Aorta (tissue), 5 donors: Measurements from ENCODE around the gene HEPACAM. TPM values are rescaled to one million over a fixed set of nuclear protein-coding genes. Genes with fewer than 3 reads are reported as not detected.

Experiments
- ATAC-seq: fragments of 200-7000 bp; cut with Tn5 transposase; one replicate; pipeline ENCODE4 v1.9.1; 2022; ENCODE audit warnings: moderate library complexity; ENCODE audit not compliant: low FRiP score
- DNase-seq, 2 donors: peaks; one replicate each; pipeline ENCODE4 v3.0.0-alpha.2; 2020
- H3K27ac ChIP-seq, 2 donors: one replicate each; pipeline ENCODE4 v1.5.1; 2013; ENCODE audit warnings: low read length in 2 of 2, mild to moderate bottlenecking in 2 of 2, moderate library complexity in 2 of 2, control low read depth in 1 of 2, inconsistent platforms in 1 of 2, low read depth in 1 of 2
- H3K27me3 ChIP-seq, 2 donors: one replicate each; pipeline ENCODE4 v1.6.1; 2013; ENCODE audit warnings: control low read depth in 1 of 2, low read length in 1 of 2, mild to moderate bottlenecking in 1 of 2, moderate library complexity in 1 of 2; ENCODE audit not compliant: insufficient read depth in 2 of 2, control insufficient read depth in 1 of 2
- H3K36me3 ChIP-seq, 2 donors: one replicate each; pipeline ENCODE4 v1.6.1; 2013; ENCODE audit warnings: control low read depth in 1 of 2, low read length in 1 of 2, mild to moderate bottlenecking in 1 of 2; ENCODE audit not compliant: insufficient read depth in 2 of 2, control insufficient read depth in 1 of 2
- H3K4me1 ChIP-seq, 2 donors: one replicate each; pipeline ENCODE4 v1.6.1; 2013; ENCODE audit warnings: low read length in 2 of 2, control low read depth in 1 of 2, mild to moderate bottlenecking in 1 of 2, moderate library complexity in 1 of 2; ENCODE audit not compliant: insufficient read depth in 2 of 2, control insufficient read depth in 1 of 2
- H3K4me3 ChIP-seq, 2 donors: one replicate each; pipeline ENCODE4 v1.5.1; 2013; ENCODE audit warnings: low read length in 2 of 2, control low read depth in 1 of 2, mild to moderate bottlenecking in 1 of 2
- H3K9me3 ChIP-seq: one replicate; pipeline ENCODE4 v1.6.1; 2013; ENCODE audit warnings: mild to moderate bottlenecking, low read length; ENCODE audit not compliant: control insufficient read depth
- WGBS, 2 donors: extraction: QIAGEN DNeasy Blood & Tissue Kit; methylation state at CpG; one replicate each; pipeline ENCODE4 v1.1.7; 2013; 5-methylcytosine and 5-hydroxymethylcytosine counted together
- intact Hi-C, 2 donors: fragments of 100-400 bp; cut with DNase I; formaldehyde crosslinking; loops; one replicate each; pipeline versions ENCODE4 v1.14.2 to v1.15.0; 2022
- polyA plus RNA-seq, 2 donors: library from polyadenylated mRNA; stranded (reverse); fragments of 200-250 nt; gene quantifications; one replicate each; pipeline ENCODE4 v1.2.3, GENCODE V29; 2013
- total RNA-seq, 2 donors: library from RNA; stranded (reverse); fragmentation: NEBNext Ultra II Directional; extraction: Animal tissue kit (Norgen Biotek cat#: 25700); gene quantifications; one replicate each; pipeline ENCODE4 v1.2.1, GENCODE V29; 2021
- donor health status: healthy with polysubstance abuse.
- donor health status: Bipolar disorder and iron deficiency.
- donor health status: DM: no; HTN: no; CAD: no.
- donor health status: DM: no; HTN: no; CAD: no.
- donor health status: DM: yes; HTN: yes; CAD: no.

Gene HEPACAM
- total and polyA plus RNA-seq, 4 donors, result 0.10 to 0.30 TPM; not detected in 2

DNA sequence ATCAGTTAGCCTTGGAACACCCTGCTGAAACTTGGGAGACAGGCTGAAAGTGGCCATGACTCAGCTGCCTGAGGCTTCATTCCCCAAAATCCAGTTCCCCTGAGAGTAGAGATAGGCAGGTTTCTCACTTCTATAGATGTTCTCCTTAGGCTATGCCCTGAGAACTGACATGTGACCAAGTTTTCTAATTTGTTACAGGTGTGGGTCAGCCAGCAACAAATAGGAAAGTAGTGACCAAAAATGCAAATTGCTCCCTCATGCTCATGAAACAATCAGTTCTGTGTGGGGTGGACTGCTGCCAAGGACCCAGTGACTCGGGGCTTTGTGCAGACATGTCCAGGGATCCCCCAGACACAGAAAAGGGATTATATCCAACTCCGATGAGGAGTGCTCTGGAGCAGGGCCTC, 10.9 kb upstream of the HEPACAM start:
- 46 to 51% methylated on average over 2 of the region's 2 CpGs for WGBS, 2 donors
- H3K27me3 ChIP-seq, result no peaks in the 10 kb centered on the region
- intact Hi-C loops, result no loop called here
- no peaks in the 10 kb centered on the region for H3K36me3 ChIP-seq
- no peak overlapping the region for H3K27ac ChIP-seq
- peaks cover 2% of the 10 kb centered on the region for H3K9me3 ChIP-seq
- no peaks in the 10 kb centered on the region for H3K4me1 ChIP-seq
- DNase-seq (no peak), ATAC-seq (no peak)
- no peak overlapping the region for H3K4me3 ChIP-seq

DNA sequence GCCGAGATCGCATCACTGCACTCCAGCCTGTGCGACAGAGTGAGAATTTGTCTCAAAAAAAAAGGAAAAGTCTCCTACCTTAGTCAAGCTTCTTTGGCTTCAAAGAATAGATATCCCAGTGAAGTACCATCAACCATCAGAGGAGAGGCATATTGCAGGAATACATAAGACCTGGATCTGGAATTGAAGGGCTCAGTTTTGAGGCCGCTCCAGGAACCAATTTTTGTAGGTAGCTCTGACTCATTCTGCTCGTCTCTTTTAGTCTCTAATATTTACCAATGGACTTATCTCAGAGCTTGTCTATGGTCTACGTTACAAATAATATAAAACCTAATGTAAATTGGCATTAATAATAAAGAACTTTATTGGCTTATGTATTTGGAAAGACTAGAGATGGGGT, 10.0 kb upstream of the HEPACAM start:
- H3K27ac ChIP-seq, result no peak overlapping the region
- no peaks in the 10 kb centered on the region for H3K4me1 ChIP-seq
- DNase-seq (no peak), ATAC-seq (no peak)
- peaks cover 2% of the 10 kb centered on the region for H3K9me3 ChIP-seq
- intact Hi-C loops, result no loop called here
- 63 to 73% methylated on average over 6 of the region's 6 CpGs for WGBS, 2 donors
- no peak overlapping the region for H3K4me3 ChIP-seq
- H3K36me3 ChIP-seq, result no peaks in the 10 kb centered on the region
- H3K27me3 ChIP-seq, result no peaks in the 10 kb centered on the region

DNA sequence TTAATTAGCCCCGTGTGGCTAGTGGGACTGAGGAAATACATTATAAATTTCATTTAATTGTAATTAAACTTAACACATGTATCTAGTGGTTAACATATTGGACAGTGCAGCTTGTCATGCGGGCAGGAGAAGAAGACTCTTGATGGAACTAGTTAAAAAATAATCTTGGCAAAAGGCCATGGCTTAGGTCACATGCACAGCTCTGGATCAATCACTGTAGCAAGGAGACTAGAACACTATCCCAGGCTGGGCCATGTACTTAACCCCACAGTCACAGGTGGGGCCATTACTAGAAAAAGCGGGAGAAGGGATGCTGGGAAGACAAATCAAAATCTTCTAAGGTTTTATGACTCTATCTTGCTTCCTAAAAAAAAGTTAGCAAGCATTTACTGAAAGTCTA, 8.7 kb upstream of the HEPACAM start:
- 88 to 90% methylated on average over 3 of the region's 3 CpGs for WGBS, 2 donors
- H3K27me3 ChIP-seq, result no peaks in the 10 kb centered on the region
- H3K27ac ChIP-seq, result no peak overlapping the region
- no peak for DNase-seq
- peaks cover 2% of the 10 kb centered on the region for H3K9me3 ChIP-seq
- intact Hi-C loops, result no loop called here
- H3K4me1 ChIP-seq, result no peaks in the 10 kb centered on the region
- H3K4me3 ChIP-seq, result no peak overlapping the region
- H3K36me3 ChIP-seq, result no peaks in the 10 kb centered on the region
- no peak for ATAC-seq

GRCh38 chr11:124943741-124944140, 7.9 kb upstream of the HEPACAM start:
- no peaks in the 10 kb centered on the region for H3K4me1 ChIP-seq
- no peaks in the 10 kb centered on the region for H3K27me3 ChIP-seq
- H3K4me3 ChIP-seq, result no peak overlapping the region
- ATAC-seq, result no peak
- 74 to 79% methylated on average over 1 of the region's 1 CpG for WGBS, 2 donors
- intact Hi-C loops, result no loop called here
- H3K36me3 ChIP-seq, result no peaks in the 10 kb centered on the region
- no peak for DNase-seq
- no peak overlapping the region for H3K27ac ChIP-seq
- no peaks in the 10 kb centered on the region for H3K9me3 ChIP-seq

DNA sequence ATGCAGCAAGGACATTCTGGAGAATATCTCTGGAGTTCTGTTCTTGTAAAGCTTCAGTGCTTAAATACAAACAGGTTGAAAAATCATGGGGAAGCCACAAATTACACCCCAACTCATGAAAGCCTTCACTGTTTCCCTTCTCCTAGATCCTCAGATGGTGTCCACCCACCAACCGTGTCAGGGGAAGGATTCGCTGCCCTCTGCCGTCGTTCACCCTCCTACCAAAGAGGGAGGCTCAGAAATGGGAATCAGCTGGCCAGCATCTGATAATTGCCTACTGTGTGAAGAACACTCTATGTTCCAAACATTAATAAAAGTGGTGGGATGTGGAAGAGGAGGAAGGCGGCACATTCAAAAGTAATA, 7.4 kb upstream of the HEPACAM start:
- ATAC-seq, result no peak
- no peak overlapping the region for H3K4me3 ChIP-seq
- H3K27ac ChIP-seq, result no peak overlapping the region
- intact Hi-C loops, result no loop called here
- H3K9me3 ChIP-seq, result no peaks in the 10 kb centered on the region
- no peaks in the 10 kb centered on the region for H3K4me1 ChIP-seq
- DNase-seq, result no peak
- H3K36me3 ChIP-seq, result no peaks in the 10 kb centered on the region
- 61 to 69% methylated on average over 5 of the region's 5 CpGs for WGBS, 2 donors
- no peaks in the 10 kb centered on the region for H3K27me3 ChIP-seq

- Histone ChIP-seq H3K27ac (no peak overlapping the region), H3K36me3 (no peaks in the 10 kb centered on the region), H3K27me3 (no peaks in the 10 kb centered on the region), H3K9me3 (no peaks in the 10 kb centered on the region), H3K4me1 (no peaks in the 10 kb centered on the region), H3K4me3 (no peak overlapping the region)
- WGBS, 2 donors, result 53 to 54% methylated on average over 6 of the region's 6 CpGs
- ATAC-seq (no peak), DNase-seq (no peak)
- intact Hi-C loops, result no loop called here
Observed at GRCh38 chr11:124942466-124943253, 6.8 kb upstream of the HEPACAM start.

- WGBS, 2 donors, result 100% methylated on average over 1 of the region's 1 CpG; no CpG with 5 or more reads in 1 of the 2 donors
- Histone ChIP-seq H3K27me3 (no peaks in the 10 kb centered on the region), H3K27ac (no peak overlapping the region), H3K9me3 (no peaks in the 10 kb centered on the region), H3K4me3 (no peak overlapping the region), H3K36me3 (no peaks in the 10 kb centered on the region), H3K4me1 (no peaks in the 10 kb centered on the region)
- DNase-seq, result no peak
- intact Hi-C loops, result no loop called here
- ATAC-seq, result no peak
Observed at GRCh38 chr11:124941703-124942102, 5.9 kb upstream of the HEPACAM start.

DNA sequence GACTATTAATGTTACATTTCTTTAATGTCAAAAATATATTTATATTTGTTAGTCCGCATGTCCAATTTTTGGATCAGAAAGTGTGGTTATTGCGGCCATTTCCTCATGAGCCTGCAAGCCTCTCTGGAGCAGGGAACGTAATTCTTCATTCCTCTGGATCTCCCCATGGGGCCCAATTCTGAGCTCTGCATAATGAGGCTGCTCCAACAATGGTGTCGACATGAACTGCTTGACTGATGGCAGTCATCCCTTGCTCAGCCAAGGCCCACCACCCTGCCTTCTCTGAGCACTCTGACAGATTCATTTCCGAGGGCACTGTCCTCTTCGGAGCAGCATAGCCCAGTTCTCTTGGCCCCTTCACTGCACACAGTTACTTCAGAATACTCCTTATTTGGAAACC, 3.1 kb upstream of the HEPACAM start:
- Histone ChIP-seq H3K4me1 (no peaks in the 10 kb centered on the region), H3K36me3 (no peaks in the 10 kb centered on the region), H3K4me3 (no peak overlapping the region), H3K27ac (no peak overlapping the region), H3K27me3 (no peaks in the 10 kb centered on the region), H3K9me3 (no peaks in the 10 kb centered on the region)
- DNase-seq, result no peak
- 63 to 66% methylated on average over 6 of the region's 6 CpGs for WGBS, 2 donors
- intact Hi-C loops, result no loop called here
- ATAC-seq, result no peak

DNA sequence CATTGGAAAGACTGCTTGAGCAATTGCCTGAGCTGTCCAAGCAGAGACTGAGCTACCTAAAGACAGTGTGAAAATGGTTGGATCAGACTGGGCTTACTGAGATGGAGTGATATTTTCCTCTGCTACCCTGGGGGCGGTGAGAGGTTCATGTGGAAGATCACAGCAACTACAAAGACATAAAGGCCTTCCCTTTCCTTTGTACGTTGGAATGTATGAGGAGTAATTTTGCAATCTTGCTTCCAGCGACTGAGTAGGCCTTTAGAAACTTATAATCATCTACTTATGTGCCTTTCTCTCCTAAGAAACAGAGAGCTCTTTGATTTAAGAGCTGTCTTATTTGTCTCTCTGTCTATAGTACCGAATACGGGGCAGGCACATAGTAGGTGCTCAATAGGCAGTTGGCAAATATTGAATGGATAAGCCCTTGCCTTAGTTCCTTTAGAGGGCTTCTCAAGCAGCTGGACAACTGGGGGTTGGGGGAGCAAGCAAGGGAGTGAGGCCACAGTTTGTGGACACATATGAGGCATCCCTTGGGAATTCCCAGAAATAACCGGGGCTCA, 2.4 kb upstream of the HEPACAM start:
- intact Hi-C loops, result no loop called here
- Histone ChIP-seq H3K36me3 (no peaks in the 10 kb centered on the region), H3K4me3 (no peak overlapping the region), H3K27ac (no peak overlapping the region), H3K27me3 (no peaks in the 10 kb centered on the region), H3K9me3 (no peaks in the 10 kb centered on the region), H3K4me1 (no peaks in the 10 kb centered on the region)
- DNase-seq, result no peak
- 75 to 76% methylated on average over 6 of the region's 6 CpGs for WGBS, 2 donors
- ATAC-seq, result no peak
